ENCODE data around the gene CELF2. TPM values are rescaled to one million over a fixed set of nuclear protein-coding genes. Genes with fewer than 3 reads are reported as not detected.

CELF2 gene
- total RNA-seq, 1 donor from 2014 or later, result 31.6 TPM

GRCh38 chr10:11002485-11002884 lies 15.2 kb upstream of the CELF2 start:
- H3K4me3 Mint-ChIP-seq, result no peak overlapping the region

GRCh38 chr10:11002916-11003315 lies 14.8 kb upstream of the CELF2 start:
- Mint-ChIP-seq H3K9me3 (no peaks in the 10 kb centered on the region), H3K4me3 (no peak overlapping the region), H3K27ac (no peak overlapping the region), H3K27me3 (ENCODE audit: insufficient read depth, low read depth) (peaks cover 3% of the 10 kb centered on the region), H3K4me1 (peaks cover 55% of the 10 kb centered on the region), H3K36me3 (no peaks in the 10 kb centered on the region)
- Histone ChIP-seq H3K9me3 (ENCODE audit: low read depth) (no peaks in the 10 kb centered on the region), H3K4me3 (no peak overlapping the region), H2AFZ (replicated peaks) (no peak overlapping the region), H3K79me2 (ENCODE audit: low read depth) (no peaks in the 10 kb centered on the region), H3F3A (ENCODE audit: low read depth) (no peaks in the 10 kb centered on the region), H3K9ac (no peak overlapping the region), H4K20me1 (ENCODE audit: low read depth) (no peaks in the 10 kb centered on the region), H3K4me1 (peaks cover 15% of the 10 kb centered on the region), H3K4me2 (no peak overlapping the region), H3K27me3 (no peaks in the 10 kb centered on the region), H3K27ac (no peak overlapping the region), H3K36me3 (no peaks in the 10 kb centered on the region)
- no peak for TF ChIP-seq EZH2 (IDR thresholded peaks at IDR 0.05)
- no peak for TF ChIP-seq CTCF (IDR thresholded peaks at IDR 0.05)
- no peak for TF ChIP-seq EZH2phosphoT487 (IDR thresholded peaks at IDR 0.05)
- DNase-seq (ENCODE audit: low spot score), result no peak

More at GRCh38 chr10:11002485-11002884, 15.2 kb upstream of the CELF2 start:
- Histone ChIP-seq H4K20me1 (ENCODE audit: low read depth) (no peaks in the 10 kb centered on the region), H3K9ac (no peak overlapping the region), H3K27me3 (no peaks in the 10 kb centered on the region), H3K27ac (no peak overlapping the region), H2AFZ (replicated peaks) (no peak overlapping the region), H3K4me2 (no peak overlapping the region), H3K4me3 (no peak overlapping the region), H3F3A (ENCODE audit: low read depth) (no peaks in the 10 kb centered on the region), H3K79me2 (ENCODE audit: low read depth) (no peaks in the 10 kb centered on the region), H3K36me3 (no peaks in the 10 kb centered on the region), H3K9me3 (ENCODE audit: low read depth) (no peaks in the 10 kb centered on the region), H3K4me1 (peaks cover 15% of the 10 kb centered on the region)
- Mint-ChIP-seq H3K27me3 (ENCODE audit: insufficient read depth, low read depth) (peaks cover 6% of the 10 kb centered on the region), H3K27ac (no peak overlapping the region), H3K36me3 (no peaks in the 10 kb centered on the region), H3K4me1 (peaks cover 52% of the 10 kb centered on the region), H3K9me3 (no peaks in the 10 kb centered on the region)
- no peak for TF ChIP-seq EZH2 (IDR thresholded peaks at IDR 0.05)
- no peak for TF ChIP-seq CTCF (IDR thresholded peaks at IDR 0.05)
- no peak for DNase-seq (ENCODE audit: low spot score)

GRCh38 chr10:11003679-11004078 lies 14.0 kb upstream of the CELF2 start:
- Histone ChIP-seq H3K4me3 (no peak overlapping the region), H3F3A (ENCODE audit: low read depth) (no peaks in the 10 kb centered on the region)
- no peaks in the 10 kb centered on the region for H3K36me3 Mint-ChIP-seq

More at GRCh38 chr10:11003679-11004078, 14.0 kb upstream of the CELF2 start:
- Histone ChIP-seq H3K27me3 (no peaks in the 10 kb centered on the region), H3K4me1 (peaks cover 15% of the 10 kb centered on the region), H2AFZ (replicated peaks) (no peak overlapping the region), H3K9me3 (ENCODE audit: low read depth) (no peaks in the 10 kb centered on the region), H3K27ac (no peak overlapping the region), H3K36me3 (no peaks in the 10 kb centered on the region), H3K4me2 (no peak overlapping the region), H3K9ac (no peak overlapping the region), H3K79me2 (ENCODE audit: low read depth) (no peaks in the 10 kb centered on the region), H4K20me1 (ENCODE audit: low read depth) (no peaks in the 10 kb centered on the region)
- TF ChIP-seq EZH2phosphoT487 (IDR thresholded peaks at IDR 0.05) (no peak), CTCF (IDR thresholded peaks at IDR 0.05) (no peak), EZH2 (IDR thresholded peaks at IDR 0.05) (no peak)
- Mint-ChIP-seq H3K9me3 (peaks cover 3% of the 10 kb centered on the region), H3K4me3 (no peak overlapping the region), H3K27ac (peak overlapping the region; percentile 10), H3K27me3 (ENCODE audit: insufficient read depth, low read depth) (peaks cover 3% of the 10 kb centered on the region), H3K4me1 (peaks cover 62% of the 10 kb centered on the region)
- no peak for DNase-seq (ENCODE audit: low spot score)
